ENCODE results near the gene SIGLEC8.

- TF ChIP-seq CTCF (conservative IDR thresholded peaks at IDR 0.05) (no peak), ZFX (IDR thresholded peaks at IDR 0.05) (no peak)
Observed at GRCh38 chr19:51448411-51449016, 9.7 kb downstream of the SIGLEC8 start.

All from C4-2B (cell line).